ENCODE measurements around the gene PTPRN2. TPM values are rescaled to one million over a fixed set of nuclear protein-coding genes. Genes with fewer than 3 reads are reported as not detected.

The PTPRN2 gene
- total and polyA plus RNA-seq, 2 donors (not counting 3 experiments of a cell fraction or from before 2014, with no cell fraction given), result 0.62 to 0.88 TPM

GRCh38 chr7:157964521-157964920, 623.1 kb downstream of the PTPRN2 start:
- H3K36me3 ChIP-seq (ENCODE audit: control insufficient read depth in 2 of 2, extremely low read depth in 1 of 2, insufficient read depth in 2 of 2, low read length in 2 of 2), result no peaks in the 10 kb centered on the region
- H3K9me1 ChIP-seq (replicated peaks; ENCODE audit: control insufficient read depth, extremely low read depth, insufficient read depth, low read length), result no peaks in the 10 kb centered on the region
- no peak overlapping the region for H3K27ac ChIP-seq (ENCODE audit: insufficient read depth, low read depth, low read length)
- no peaks in the 10 kb centered on the region for H3K4me1 ChIP-seq (ENCODE audit: control insufficient read depth, extremely low read depth, insufficient read depth, low read length)
- no peak overlapping the region for H2AFZ ChIP-seq (ENCODE audit: low read depth, low read length)
- no peaks in the 10 kb centered on the region for H4K20me1 ChIP-seq (replicated peaks; ENCODE audit: control insufficient read depth, extremely low read depth, insufficient read depth, low read length)
- no peak overlapping the region for H3K4me3 ChIP-seq (replicated peaks in 1 of 3; ENCODE audit: insufficient read depth in 1 of 3, low read depth in 1 of 3, low read length in 3 of 3)
- DNase-seq (ENCODE audit: low read depth, low spot score), result no peak
- H3K27me3 ChIP-seq (ENCODE audit: control insufficient read depth in 2 of 2, insufficient read depth in 2 of 2, low read length in 2 of 2), result no peaks in the 10 kb centered on the region
- no peak overlapping the region for H3K9ac ChIP-seq (replicated peaks; ENCODE audit: extremely low read depth, insufficient read depth, low read length)
- no peaks in the 10 kb centered on the region for H3K79me2 ChIP-seq (ENCODE audit: control insufficient read depth, insufficient read depth, low read length)
- intact Hi-C loops (cut with micrococcal nuclease) (no loop called here), dilution Hi-C loops (cut with MboI; ENCODE audit: extremely low pct_ligation_motif_present, low sequenced_read_pairs) (no loop called here)
- no peak overlapping the region for H3K4me2 ChIP-seq (ENCODE audit: insufficient read depth, low read length)
- CTCF ChIA-PET, result no interaction called here
- H3K9me3 ChIP-seq (replicated peaks; ENCODE audit: control insufficient read depth, insufficient read depth, low read length), result peaks cover 9% of the 10 kb centered on the region
- BruUV-seq (replicated peaks), result no TSS peak
- no peak for FAIRE-seq
- POLR2A ChIA-PET, result no interaction called here
- no peak for TF ChIP-seq EZH2 (IDR thresholded peaks at IDR 0.05; ENCODE audit: borderline replicate concordance, low read depth, low read length, severe bottlenecking)
- no peak for TF ChIP-seq JUN (IDR thresholded peaks at IDR 0.05; ENCODE audit: borderline replicate concordance, insufficient read depth, insufficient read length, low read depth)

DNA sequence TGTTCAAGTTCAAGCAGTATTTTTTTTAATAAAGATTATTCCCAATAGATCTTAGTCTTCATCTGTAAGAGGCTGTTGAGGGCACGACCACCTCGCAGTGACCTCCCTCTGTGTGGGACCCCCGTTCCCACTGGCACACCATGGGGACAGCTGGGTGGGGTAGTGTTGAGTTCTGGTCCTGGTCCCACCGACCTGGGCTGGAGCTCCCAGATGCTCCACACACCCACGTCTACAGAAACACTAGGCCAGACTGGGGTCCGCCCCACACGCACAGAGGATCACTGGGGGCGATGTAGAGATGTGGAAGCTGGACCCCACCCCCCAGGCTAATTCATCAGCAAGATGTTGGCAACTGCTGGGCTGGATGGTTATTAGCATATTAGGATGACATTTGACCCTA, 623.6 kb downstream of the PTPRN2 start:
- dilution Hi-C loops (cut with MboI; ENCODE audit: extremely low pct_ligation_motif_present, low sequenced_read_pairs), result no loop called here
- Histone ChIP-seq H3K9me1 (replicated peaks; ENCODE audit: control insufficient read depth, extremely low read depth, insufficient read depth, low read length) (no peaks in the 10 kb centered on the region), H2AFZ (ENCODE audit: low read depth, low read length) (no peak overlapping the region)

More for the DNA sequence above, 623.6 kb downstream of the PTPRN2 start:
- Histone ChIP-seq H3K4me3 (replicated peaks in 1 of 3; ENCODE audit: insufficient read depth in 1 of 3, low read depth in 1 of 3, low read length in 3 of 3) (no peak overlapping the region), H3K4me2 (ENCODE audit: insufficient read depth, low read length) (no peak overlapping the region), H4K20me1 (replicated peaks; ENCODE audit: control insufficient read depth, extremely low read depth, insufficient read depth, low read length) (no peaks in the 10 kb centered on the region), H3K36me3 (ENCODE audit: control insufficient read depth in 2 of 2, extremely low read depth in 1 of 2, insufficient read depth in 2 of 2, low read length in 2 of 2) (no peaks in the 10 kb centered on the region), H3K27ac (ENCODE audit: insufficient read depth, low read depth, low read length) (no peak overlapping the region), H3K9ac (replicated peaks; ENCODE audit: extremely low read depth, insufficient read depth, low read length) (no peak overlapping the region), H3K79me2 (ENCODE audit: control insufficient read depth, insufficient read depth, low read length) (no peaks in the 10 kb centered on the region), H3K9me3 (replicated peaks; ENCODE audit: control insufficient read depth, insufficient read depth, low read length) (peaks cover 7% of the 10 kb centered on the region), H3K4me1 (ENCODE audit: control insufficient read depth, extremely low read depth, insufficient read depth, low read length) (no peaks in the 10 kb centered on the region), H3K27me3 (ENCODE audit: control insufficient read depth in 2 of 2, insufficient read depth in 2 of 2, low read length in 2 of 2) (no peaks in the 10 kb centered on the region)
- ChIA-PET CTCF (no interaction called here), POLR2A (no interaction called here)
- intact Hi-C loops (cut with micrococcal nuclease), result no loop called here
- BruUV-seq (replicated peaks), result no TSS peak
- FAIRE-seq (no peak), DNase-seq (ENCODE audit: low read depth, low spot score) (no peak)
- TF ChIP-seq EZH2 (IDR thresholded peaks at IDR 0.05; ENCODE audit: borderline replicate concordance, low read depth, low read length, severe bottlenecking), result no peak
- no peak for TF ChIP-seq POLR2A (IDR thresholded peaks at IDR 0.05; ENCODE audit: low read depth, low read length)
- TF ChIP-seq, protein P1, sequence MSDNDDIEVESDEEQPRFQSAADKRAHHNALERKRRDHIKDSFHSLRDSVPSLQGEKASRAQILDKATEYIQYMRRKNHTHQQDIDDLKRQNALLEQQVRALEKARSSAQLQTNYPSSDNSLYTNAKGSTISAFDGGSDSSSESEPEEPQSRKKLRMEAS (IDR thresholded peaks at IDR 0.05; ENCODE audit: insufficient read depth, insufficient read length), result no peak
- TF ChIP-seq FOS (IDR thresholded peaks at IDR 0.05; ENCODE audit: borderline replicate concordance, insufficient read depth, low read length), result no peak
- no peak for TF ChIP-seq MYC (IDR thresholded peaks at IDR 0.05; ENCODE audit: low read depth, low read length)
- TF ChIP-seq POLR2AphosphoS5 (IDR thresholded peaks at IDR 0.05; ENCODE audit: insufficient read depth, low read depth, low read length), result no peak
- no peak for TF ChIP-seq JUN (IDR thresholded peaks at IDR 0.05; ENCODE audit: borderline replicate concordance, insufficient read depth, insufficient read length, low read depth)

Data from endothelial cell of umbilical vein (primary cell).